Activated effector memory CD4-positive, alpha-beta T cell treated with anti-CD3 and anti-CD28 coated beads, Interleukin-2, amount 50 U/mL, for 16 hours (primary cell): ENCODE data around the gene SRRM4.

ENCODE experiments used
- DNase-seq: peaks from one replicate; pipeline ENCODE4 v3.0.0-alpha.2; 2020

SRRM4 gene

GRCh38 chr12:119171691-119172425 is 190.5 kb downstream of the SRRM4 start:
- DNase-seq = no peak

- DNase-seq = no peak
Measured at GRCh38 chr12:119175081-119175480, 193.7 kb downstream of the SRRM4 start.

- no peak for DNase-seq
Measured at GRCh38 chr12:119176267-119177055, 195.1 kb downstream of the SRRM4 start.

- DNase-seq = no peak
Measured at GRCh38 chr12:119177056-119177325, 195.7 kb downstream of the SRRM4 start.

GRCh38 chr12:119177724-119178380 is 196.5 kb downstream of the SRRM4 start:
- DNase-seq = no peak

- no peak for DNase-seq
Measured at GRCh38 chr12:119178544-119179334, 197.4 kb downstream of the SRRM4 start, which contains the start of gene HSPB8. Gene HSPB8, plus strand, starts transcription at chr12:119178931. Its CDS starts 382 bp downstream, at chr12:119179313.

- no peak for DNase-seq
Measured at GRCh38 chr12:119179335-119180021, 198.1 kb downstream of the SRRM4 start.

GRCh38 chr12:119180380-119181040 is 199.2 kb downstream of the SRRM4 start:
- no peak for DNase-seq

- DNase-seq = no peak
Measured at GRCh38 chr12:119181202-119181601, 199.9 kb downstream of the SRRM4 start.

- DNase-seq = no peak
Measured at GRCh38 chr12:119181944-119182343, 200.6 kb downstream of the SRRM4 start.

GRCh38 chr12:119182701-119183493 is 201.6 kb downstream of the SRRM4 start:
- DNase-seq = no peak

- DNase-seq = no peak
Measured at GRCh38 chr12:119183942-119184695, 202.8 kb downstream of the SRRM4 start.

GRCh38 chr12:119195256-119195655 is 213.9 kb downstream of the SRRM4 start:
- DNase-seq = no peak

GRCh38 chr12:119198440-119198839 is 217.1 kb downstream of the SRRM4 start:
- DNase-seq = no peak

- DNase-seq = no peak
Measured at GRCh38 chr12:119200601-119201000, 219.3 kb downstream of the SRRM4 start.

GRCh38 chr12:119201789-119202543 is 220.6 kb downstream of the SRRM4 start:
- no peak for DNase-seq

- no peak for DNase-seq
Measured at GRCh38 chr12:119202544-119202943, 221.2 kb downstream of the SRRM4 start.

GRCh38 chr12:119204131-119204530 is 222.8 kb downstream of the SRRM4 start:
- no peak for DNase-seq

- no peak for DNase-seq
Measured at GRCh38 chr12:119204671-119205285, 223.4 kb downstream of the SRRM4 start.
